Ovary (tissue), 9 donors: Measurements from ENCODE around the gene CTIF. TPM values are rescaled to one million over a fixed set of nuclear protein-coding genes. Genes with fewer than 3 reads are reported as not detected.

Experiments
- DNase-seq, 5 donors: peaks; one replicate each; pipeline ENCODE4 v3.0.0-alpha.2; 2019 to 2020
- H3K27ac ChIP-seq, 2 donors: fragments of 200-600 bp; one replicate each; pipeline versions ENCODE4 v1.5.1 to v1.8.0; 2019 to 2022
- H3K27me3 ChIP-seq: fragments of 200-600 bp; one replicate; pipeline ENCODE4 v1.8.0; 2022
- H3K36me3 ChIP-seq: fragments of 200-600 bp; sonication (generic); one replicate; pipeline ENCODE4 v1.5.1; 2019
- H3K4me1 ChIP-seq: one replicate; pipeline ENCODE4 v1.8.1; 2013; ENCODE audit warnings: mild to moderate bottlenecking, moderate library complexity; ENCODE audit not compliant: insufficient read depth
- H3K4me3 ChIP-seq: fragments of 200-600 bp; sonication (generic); one replicate; pipeline ENCODE4 v1.5.1; 2017
- H3K9me3 ChIP-seq, 2 donors: fragments of 200-600 bp in 1 of 2; sonication (generic) in 1 of 2; one replicate each; pipeline versions ENCODE4 v1.5.1 to v1.8.1; 2013 to 2019; ENCODE audit warnings: mild to moderate bottlenecking in 1 of 2, moderate library complexity in 1 of 2
- EP300 ChIP-seq: sonication (generic); formaldehyde crosslinking; IDR thresholded peaks from one replicate; pipeline ENCODE4 v1.6.1; 2017; ENCODE audit warnings: antibody characterized with exemption
- POLR2A ChIP-seq: fragments of 450-650 bp; IDR thresholded peaks from one replicate; pipeline ENCODE4 v1.6.1; 2017; ENCODE audit warnings: antibody characterized with exemption, mild to moderate bottlenecking, moderate library complexity
- WGBS, 3 donors: extraction: QIAGEN DNeasy Blood & Tissue Kit in 1 of 3; methylation state at CpG; one replicate each; pipeline versions ENCODE4 v1.1.5 to v1.1.7; 2013 to 2017; 5-methylcytosine and 5-hydroxymethylcytosine counted together
- intact Hi-C, 4 donors: fragments of 100-400 bp; cut with DNase I; formaldehyde crosslinking; loops; one replicate each; pipeline versions ENCODE4 v1.11.0 to v1.15.1; 2022 to 2023
- polyA plus RNA-seq, 2 donors: library from polyadenylated mRNA; stranded (reverse); fragments of 200-250 nt in 1 of 2; fragments of 350-450 nt in 1 of 2; fragmentation: Illumina TruSeq in 1 of 2; extraction: RNeasy Lipid Tissue Mini Kit (QIAGEN cat#74804) in 1 of 2; gene quantifications; one replicate each; pipeline ENCODE4 v1.2.3, GENCODE V29; 2013 to 2014
- total RNA-seq, 7 donors: library from RNA; depleted of rRNA in 2 of 7; stranded (reverse); fragments of >200 nt in 2 of 7; fragmentation: NEBNext Ultra II Directional in 3 of 7; extraction: Animal tissue kit (Norgen Biotek cat#: 25700) in 3 of 7; gene quantifications; one replicate each; pipeline versions ENCODE4 v1.1.0 to v1.2.4, GENCODE V29; 2016 to 2023
- TF ChIP-seq, protein P1 (sequence below), 3 donors: fragments of 450-650 bp in 2 of 3; fragments of 200-600 bp in 1 of 3; IDR thresholded peaks; one replicate each; pipeline versions ENCODE4 v1.5.1 to v1.8.0; 2016 to 2022; ENCODE audit warnings: antibody characterized with exemption in 3 of 3, mild to moderate bottlenecking in 1 of 3
- donor health status: DM: no; HTN: no; CAD: no; lungs with moderate emphysema.
- donor health status: DM: no; HTN: no; CAD: no.
- donor health status: Bipolar disorder and iron deficiency.
- donor health status: DM: yes; HTN: yes; CAD: no.
- donor health status: DM: no; HTN: no; CAD: no.
- donor health status: DM: yes; HTN: yes; CAD: no.

CTIF gene
- total and polyA plus RNA-seq, 9 donors, result 18.5 to 94.1 (median 75.2) TPM

DNA sequence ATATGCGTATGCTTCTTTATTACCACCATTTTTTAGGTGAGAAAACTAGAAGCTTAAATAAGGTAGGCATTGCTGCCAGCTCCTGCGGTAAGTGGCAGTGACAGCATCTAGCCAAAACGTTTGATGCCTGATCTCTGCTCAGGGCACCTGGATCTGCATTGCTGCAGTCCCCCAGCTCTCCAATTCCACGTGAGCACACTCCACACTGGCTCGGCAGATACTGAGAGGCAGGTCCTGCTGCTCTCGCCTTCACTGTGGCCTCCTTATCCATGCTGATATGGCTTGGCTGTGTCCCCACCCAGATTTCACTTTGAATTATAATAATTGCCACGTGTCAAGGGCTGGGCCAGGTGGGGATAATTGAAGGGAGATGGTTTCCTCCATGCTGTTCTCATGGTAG, 160.9 kb downstream of the CTIF start:
- Histone ChIP-seq H3K4me3 (no peak overlapping the region), H3K9me3 (no peaks in the 10 kb centered on the region), H3K27ac (no peak overlapping the region), H3K4me1 (no peaks in the 10 kb centered on the region), H3K36me3 (no peaks in the 10 kb centered on the region), H3K27me3 (no peaks in the 10 kb centered on the region)
- 85 to 91% (median 85%) methylated on average over 7 of the region's 7 CpGs for WGBS, 3 donors
- DNase-seq, result no peak
- intact Hi-C loops, result no loop called here
- TF ChIP-seq, protein P1, sequence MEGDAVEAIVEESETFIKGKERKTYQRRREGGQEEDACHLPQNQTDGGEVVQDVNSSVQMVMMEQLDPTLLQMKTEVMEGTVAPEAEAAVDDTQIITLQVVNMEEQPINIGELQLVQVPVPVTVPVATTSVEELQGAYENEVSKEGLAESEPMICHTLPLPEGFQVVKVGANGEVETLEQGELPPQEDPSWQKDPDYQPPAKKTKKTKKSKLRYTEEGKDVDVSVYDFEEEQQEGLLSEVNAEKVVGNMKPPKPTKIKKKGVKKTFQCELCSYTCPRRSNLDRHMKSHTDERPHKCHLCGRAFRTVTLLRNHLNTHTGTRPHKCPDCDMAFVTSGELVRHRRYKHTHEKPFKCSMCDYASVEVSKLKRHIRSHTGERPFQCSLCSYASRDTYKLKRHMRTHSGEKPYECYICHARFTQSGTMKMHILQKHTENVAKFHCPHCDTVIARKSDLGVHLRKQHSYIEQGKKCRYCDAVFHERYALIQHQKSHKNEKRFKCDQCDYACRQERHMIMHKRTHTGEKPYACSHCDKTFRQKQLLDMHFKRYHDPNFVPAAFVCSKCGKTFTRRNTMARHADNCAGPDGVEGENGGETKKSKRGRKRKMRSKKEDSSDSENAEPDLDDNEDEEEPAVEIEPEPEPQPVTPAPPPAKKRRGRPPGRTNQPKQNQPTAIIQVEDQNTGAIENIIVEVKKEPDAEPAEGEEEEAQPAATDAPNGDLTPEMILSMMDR (IDR thresholded peaks at IDR 0.05), result no peak
- TF ChIP-seq EP300, result no peak
- TF ChIP-seq POLR2A, result no peak

DNA sequence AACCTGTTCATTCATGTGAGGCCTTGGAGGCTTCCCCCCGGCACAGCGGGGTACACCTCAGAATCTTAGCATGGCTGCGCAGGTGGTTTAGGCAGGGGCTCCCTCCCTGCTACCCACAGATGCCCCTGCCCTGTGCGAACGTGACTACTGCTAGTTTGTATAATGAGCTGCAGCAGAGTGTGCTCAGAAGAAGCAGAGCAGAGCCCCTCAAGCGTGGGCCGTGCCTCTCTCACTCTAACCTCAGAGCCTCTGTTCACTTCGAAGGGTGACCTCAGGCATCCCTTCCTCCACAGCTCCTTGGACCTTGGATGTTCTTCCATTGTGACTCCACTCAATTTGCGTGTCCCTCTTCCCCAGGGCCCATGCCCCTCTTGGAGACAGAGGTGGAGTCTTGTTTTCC, 161.6 kb downstream of the CTIF start:
- Histone ChIP-seq H3K36me3 (no peaks in the 10 kb centered on the region), H3K9me3 (no peaks in the 10 kb centered on the region), H3K27ac (no peak overlapping the region), H3K4me3 (no peak overlapping the region), H3K4me1 (no peaks in the 10 kb centered on the region), H3K27me3 (no peaks in the 10 kb centered on the region)
- WGBS, 3 donors, result 92 to 98% (median 96%) methylated on average over 9 of the region's 9 CpGs
- DNase-seq, result no peak
- TF ChIP-seq POLR2A (no peak), EP300 (no peak)
- TF ChIP-seq, protein P1 (IDR thresholded peaks at IDR 0.05), result no peak
- intact Hi-C loops, result no loop called here

DNA sequence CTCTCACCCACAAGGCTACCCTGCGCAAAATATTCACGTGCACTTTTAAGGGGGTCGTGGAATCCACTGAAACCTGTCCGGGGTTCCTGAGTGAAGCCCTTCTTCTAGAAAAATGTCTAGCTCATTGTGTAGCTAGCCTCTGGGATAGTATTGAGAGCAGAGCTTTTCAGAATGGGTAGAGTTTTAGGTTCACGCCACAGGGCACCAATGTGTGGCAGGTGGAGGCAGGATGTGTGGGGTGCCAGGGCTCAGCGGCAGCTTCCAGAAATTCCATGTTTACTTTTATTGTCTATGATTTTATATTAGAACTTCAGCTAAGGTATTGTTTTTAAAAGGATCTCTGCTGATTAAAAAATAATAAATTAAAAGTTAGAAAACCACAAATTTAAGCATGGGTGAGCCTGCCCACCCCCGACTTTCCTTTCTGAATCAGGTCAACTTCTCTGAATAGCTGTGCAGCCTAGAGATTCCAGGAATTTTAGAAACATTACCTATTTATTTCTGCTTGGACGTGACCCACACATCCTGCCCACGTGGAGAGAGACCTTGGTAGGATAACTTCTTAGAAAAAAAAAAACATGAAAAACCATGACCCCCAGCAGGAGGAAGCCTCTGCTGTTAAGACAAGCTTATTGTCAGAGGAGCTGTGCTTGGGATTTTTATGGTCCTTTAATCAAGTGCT, 163.7 kb downstream of the CTIF start:
- Histone ChIP-seq H3K4me3 (no peak overlapping the region), H3K27ac (no peak overlapping the region), H3K9me3 (no peaks in the 10 kb centered on the region), H3K27me3 (no peaks in the 10 kb centered on the region), H3K36me3 (no peaks in the 10 kb centered on the region), H3K4me1 (no peaks in the 10 kb centered on the region)
- TF ChIP-seq EP300 (no peak), POLR2A (no peak)
- TF ChIP-seq, protein P1 (IDR thresholded peaks at IDR 0.05), result no peak
- WGBS, 3 donors, result 76 to 77% (median 76%) methylated on average over 9 of the region's 9 CpGs
- no peak for DNase-seq
- intact Hi-C loops, result no loop called here

DNA sequence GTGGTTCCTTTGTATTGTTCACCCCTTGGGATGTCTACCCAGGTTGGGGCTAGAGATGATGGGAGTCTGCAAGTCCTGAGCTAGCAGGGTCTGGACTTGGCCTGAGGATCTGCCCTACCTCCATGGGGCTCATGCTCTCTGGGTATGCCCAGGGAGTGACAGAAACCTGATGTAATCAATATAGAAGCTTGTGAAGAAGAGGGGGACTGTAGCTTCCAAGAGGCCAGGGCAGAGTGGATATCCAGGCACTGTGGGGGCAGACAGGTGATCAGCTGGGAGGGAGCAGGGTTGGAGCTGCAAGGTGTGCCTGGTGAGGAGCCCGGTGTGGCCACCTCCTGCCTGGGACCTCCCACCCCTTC, 164.2 kb downstream of the CTIF start:
- 80 to 92% (median 88%) methylated on average over 1 of the region's 1 CpG for WGBS, 3 donors
- no peak for DNase-seq
- H3K4me3 ChIP-seq, result no peak overlapping the region
- H3K9me3 ChIP-seq, result no peaks in the 10 kb centered on the region
- H3K4me1 ChIP-seq, result no peaks in the 10 kb centered on the region
- H3K27me3 ChIP-seq, result no peaks in the 10 kb centered on the region
- H3K27ac ChIP-seq, result no peak overlapping the region
- H3K36me3 ChIP-seq, result no peaks in the 10 kb centered on the region
- TF ChIP-seq, protein P1 (IDR thresholded peaks at IDR 0.05), result no peak
- TF ChIP-seq POLR2A (no peak), EP300 (no peak)
- intact Hi-C loops, result no loop called here
